22Rv1 (cell line): ENCODE results near the gene PTPRG.

Experiments
- CTCF ChIP-seq: fragments of 450-650 bp; IDR thresholded peaks from 2 replicates; pipeline ENCODE4 v1.5.1; 2017; ENCODE audit warnings: mild to moderate bottlenecking
- ZFX ChIP-seq: fragments of 450-650 bp; IDR thresholded peaks from 2 replicates; pipeline ENCODE4 v1.6.1; 2017; ENCODE audit warnings: antibody characterized with exemption, borderline replicate concordance

- TF ChIP-seq CTCF (no peak), ZFX (no peak)
Observed at GRCh38 chr3:61857297-61857696, 295.9 kb downstream of the PTPRG start.
